ENCODE results near the gene ZNF35. TPM values are rescaled to one million over a fixed set of nuclear protein-coding genes. Genes with fewer than 3 reads are reported as not detected.

Gene ZNF35
- 10 to 100 TPM in 2 of 4 donors, 1 to 10 TPM in 2; 8.3 to 28.1 (median 12.8) TPM for total RNA-seq

DNA sequence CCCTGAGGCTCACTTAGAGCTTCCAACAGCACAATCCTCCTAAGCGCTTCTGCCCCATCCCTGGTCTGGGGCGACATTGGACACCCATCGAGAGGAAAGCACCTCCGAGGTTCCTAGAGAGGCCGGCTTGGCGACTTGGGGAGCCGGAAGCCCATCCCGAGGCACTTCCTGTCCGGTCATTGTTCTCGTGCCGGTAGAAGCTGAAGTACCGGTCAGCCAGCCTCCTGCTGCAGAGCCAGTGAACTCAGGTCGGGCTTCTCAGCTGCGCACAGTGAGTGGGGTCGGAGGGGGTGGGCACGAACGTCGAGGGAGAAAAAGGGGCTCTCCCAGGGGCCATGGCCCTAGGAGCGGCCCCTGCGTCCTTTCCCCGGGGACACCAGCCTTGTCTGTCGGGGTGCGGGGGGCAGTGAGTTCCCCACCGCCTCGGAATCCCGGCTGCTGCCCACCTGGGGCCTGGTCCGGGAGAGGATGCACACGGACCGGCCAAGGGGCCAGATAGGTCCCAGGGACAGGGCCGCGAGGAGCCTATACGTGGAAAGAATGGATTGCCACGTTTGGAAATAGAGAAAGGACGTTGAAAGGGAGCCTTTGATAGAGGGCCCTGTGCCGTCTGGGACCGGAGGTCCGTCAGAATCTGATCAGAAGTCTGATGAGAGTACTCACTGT lies at the start of gene ZNF35:
ZNF35 (plus strand) TSS at position 169 of the 666 bp plus-strand sequence. CDS start 2,336 bp downstream, outside the sequence.
- TF ChIP-seq, protein P1, sequence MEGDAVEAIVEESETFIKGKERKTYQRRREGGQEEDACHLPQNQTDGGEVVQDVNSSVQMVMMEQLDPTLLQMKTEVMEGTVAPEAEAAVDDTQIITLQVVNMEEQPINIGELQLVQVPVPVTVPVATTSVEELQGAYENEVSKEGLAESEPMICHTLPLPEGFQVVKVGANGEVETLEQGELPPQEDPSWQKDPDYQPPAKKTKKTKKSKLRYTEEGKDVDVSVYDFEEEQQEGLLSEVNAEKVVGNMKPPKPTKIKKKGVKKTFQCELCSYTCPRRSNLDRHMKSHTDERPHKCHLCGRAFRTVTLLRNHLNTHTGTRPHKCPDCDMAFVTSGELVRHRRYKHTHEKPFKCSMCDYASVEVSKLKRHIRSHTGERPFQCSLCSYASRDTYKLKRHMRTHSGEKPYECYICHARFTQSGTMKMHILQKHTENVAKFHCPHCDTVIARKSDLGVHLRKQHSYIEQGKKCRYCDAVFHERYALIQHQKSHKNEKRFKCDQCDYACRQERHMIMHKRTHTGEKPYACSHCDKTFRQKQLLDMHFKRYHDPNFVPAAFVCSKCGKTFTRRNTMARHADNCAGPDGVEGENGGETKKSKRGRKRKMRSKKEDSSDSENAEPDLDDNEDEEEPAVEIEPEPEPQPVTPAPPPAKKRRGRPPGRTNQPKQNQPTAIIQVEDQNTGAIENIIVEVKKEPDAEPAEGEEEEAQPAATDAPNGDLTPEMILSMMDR (IDR thresholded peaks at IDR 0.05): no peak
- ATAC-seq (ENCODE audit: low FRiP score): peak; percentile 93
- DNase-seq (ENCODE audit: low spot score): peak; percentile 37

DNA sequence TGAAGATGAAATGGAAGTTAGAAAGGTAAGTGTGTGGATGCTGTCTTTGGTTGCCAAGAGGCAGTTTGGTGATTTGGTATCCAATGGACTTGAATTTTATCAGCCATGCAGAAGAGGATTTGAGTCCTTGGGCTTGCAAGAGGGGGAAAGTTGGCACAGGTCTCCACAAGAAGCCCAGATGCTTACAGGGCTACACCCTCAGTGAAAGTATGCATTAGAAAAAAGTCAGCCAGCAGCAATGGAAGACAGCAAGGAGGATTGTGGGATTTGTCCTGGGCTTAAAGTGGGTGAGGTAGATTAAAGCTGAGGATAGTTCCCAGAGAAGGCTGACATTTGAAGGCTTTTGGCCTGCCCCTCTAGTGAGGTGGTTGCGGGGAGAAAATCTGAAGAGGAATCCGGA lies 46.8 kb upstream of the ZNF35 start:
- ATAC-seq (ENCODE audit: low FRiP score) (no peak), DNase-seq (ENCODE audit: low spot score) (no peak)
- TF ChIP-seq, protein P1 (IDR thresholded peaks at IDR 0.05): no peak

DNA sequence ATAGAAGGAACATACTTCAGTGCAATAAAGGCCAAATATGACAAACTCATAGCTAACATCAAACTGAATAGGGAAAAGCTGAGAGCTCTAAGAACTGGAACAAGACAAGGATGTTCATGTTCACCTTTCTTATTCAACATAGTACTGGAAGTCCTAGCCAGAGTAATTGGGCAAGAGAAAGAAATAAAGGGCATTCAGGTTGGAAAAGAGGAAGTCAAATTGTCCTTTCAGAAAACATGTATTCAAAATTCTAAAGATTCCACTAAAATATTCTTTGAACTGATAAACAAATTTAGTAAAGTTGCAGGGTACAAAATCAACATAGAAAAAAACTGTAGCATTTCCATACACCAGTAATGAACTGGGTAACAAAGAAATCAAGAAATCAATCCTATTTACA lies 35.9 kb upstream of the ZNF35 start:
- DNase-seq (ENCODE audit: low spot score) (no peak), ATAC-seq (ENCODE audit: low FRiP score) (no peak)
- TF ChIP-seq, protein P1 (IDR thresholded peaks at IDR 0.05): no peak

DNA sequence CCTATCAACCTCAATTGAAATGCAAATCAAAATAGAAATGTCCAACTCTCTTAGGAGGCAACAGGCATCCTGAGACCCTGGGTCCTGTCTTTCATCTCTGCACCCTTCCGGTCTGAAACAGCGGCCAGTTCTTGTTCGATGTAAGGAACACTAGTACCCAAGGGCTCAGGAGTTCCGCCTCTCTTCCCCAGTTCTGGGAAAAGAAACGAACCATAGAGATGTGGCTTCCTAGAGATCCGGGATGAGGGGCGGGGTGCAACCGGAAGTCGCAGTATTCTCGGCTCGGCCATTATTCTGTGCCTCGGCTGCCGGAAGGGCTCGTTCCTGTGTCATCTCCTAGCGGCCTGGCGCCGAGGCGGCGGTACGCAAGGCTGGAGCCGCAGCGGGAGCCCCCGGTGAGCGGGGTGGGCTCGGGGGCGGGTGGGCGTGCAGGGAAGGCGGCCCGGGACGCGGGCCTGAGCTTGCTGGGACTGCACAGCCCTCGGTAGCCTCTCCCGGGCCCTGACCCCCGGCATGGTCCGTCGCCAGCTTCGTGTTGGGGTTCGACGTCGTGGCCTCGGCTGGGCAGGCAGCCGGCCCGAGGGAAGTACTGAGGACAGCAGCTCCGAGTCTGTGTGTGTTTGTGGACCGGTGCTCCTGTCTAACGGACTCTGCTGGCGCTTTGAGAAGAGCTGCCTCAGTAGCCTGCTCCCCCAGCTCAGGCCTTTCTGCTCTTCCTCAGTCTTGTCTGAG lies 23.6 kb upstream of the ZNF35 start, which contains the start of gene ZNF197:
ZNF197 (plus strand) TSS at position 288 of the 732 bp plus-strand sequence. CDS start 4,119 bp downstream, outside the sequence.
- TF ChIP-seq, protein P1 (IDR thresholded peaks at IDR 0.05): no peak
- ATAC-seq (ENCODE audit: low FRiP score) (peak; percentile 96), DNase-seq (ENCODE audit: low spot score) (peak; percentile 53)

DNA sequence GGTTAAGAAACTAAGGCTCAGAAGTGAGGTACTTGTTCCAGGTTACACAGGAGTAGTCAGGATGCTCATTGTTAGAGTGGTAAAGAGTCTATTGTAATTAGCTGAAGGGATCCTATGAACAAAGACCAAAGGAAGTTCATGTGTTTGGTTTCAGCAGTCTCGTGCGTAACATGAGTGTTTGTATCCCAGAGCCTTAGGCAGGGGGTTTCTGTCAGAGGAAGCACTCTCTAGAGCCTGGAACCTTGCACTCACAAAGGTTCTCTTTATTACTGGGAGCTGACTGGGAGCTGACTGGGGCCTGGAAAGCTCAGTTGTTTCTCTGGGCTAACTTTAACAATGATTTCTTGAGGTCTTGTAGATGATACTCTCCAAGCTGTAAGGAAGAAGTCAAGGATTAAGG lies 19.8 kb upstream of the ZNF35 start:
- TF ChIP-seq, protein P1 (IDR thresholded peaks at IDR 0.05): no peak
- no peak for DNase-seq (ENCODE audit: low spot score)
- ATAC-seq (ENCODE audit: low FRiP score): no peak

DNA sequence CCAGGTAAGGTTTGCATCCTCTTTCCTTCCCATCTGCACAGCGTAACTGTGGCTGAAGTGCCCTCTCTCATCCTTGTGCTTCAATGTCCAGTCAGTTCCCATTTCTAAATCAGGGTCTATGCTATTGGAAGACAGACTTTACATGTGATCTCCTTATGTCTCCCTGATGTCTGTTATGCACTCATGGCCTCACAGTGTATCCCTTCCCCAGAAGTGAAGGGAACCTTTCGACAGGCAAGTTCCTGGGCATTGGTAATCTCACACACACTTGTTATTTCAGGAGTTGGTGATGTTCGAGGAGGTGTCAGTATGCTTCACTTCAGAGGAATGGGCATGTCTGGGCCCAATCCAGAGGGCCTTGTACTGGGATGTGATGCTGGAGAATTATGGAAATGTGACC lies 16.3 kb upstream of the ZNF35 start:
- TF ChIP-seq, protein P1 (IDR thresholded peaks at IDR 0.05): no peak
- ATAC-seq (ENCODE audit: low FRiP score): no peak
- no peak for DNase-seq (ENCODE audit: low spot score)

All from omental fat pad (tissue), 4 donors.